Naive thymus-derived CD8-positive, alpha-beta T cell (primary cell): Measurements from ENCODE around the gene NIPAL3. TPM values are rescaled to one million over a fixed set of nuclear protein-coding genes. Genes with fewer than 3 reads are reported as not detected.
A peak's percentile ranks its signal among the peaks of the same experiment; 100 is the strongest.
"Not testable (repeated sequence)": the region's sequence is repeated elsewhere in the genome, so short reads cannot be mapped to it uniquely, and the experiment has no call there.

Experiments
- ATAC-seq, 2 donors: fragments of 150-1000 bp; cut with Tn5 transposase in 1 of 2; sonication (Bioruptor Pico), chemical (Tn5 transposase) in 1 of 2; 1 replicate in 1 of 2; 2 replicates in 1 of 2; pipeline ENCODE4 v1.10.0; 2021; ENCODE audit warnings: mild to moderate bottlenecking in 2 of 2, moderate library complexity in 2 of 2
- POLR2A ChIA-PET: fragments of 350-600 bp; sonication (Branson Sonifier 250); formaldehyde crosslinking; loops from one replicate; lab custom pipeline; 2021; ENCODE audit warnings: antibody characterized with exemption; lab: Charles Lee
- DNase-seq, 10 donors: peaks; one replicate each; pipeline versions ENCODE4 v3.0.0 to v3.0.0-alpha.2; 2020 to 2022
- H3K27ac Mint-ChIP-seq, 10 donors: one replicate each; pipeline ENCODE4 v1.8.0; 2020 to 2022; ENCODE audit warnings: mild to moderate bottlenecking in 10 of 10, mixed read lengths in 10 of 10, moderate library complexity in 4 of 10, inconsistent platforms in 1 of 10
- H3K27me3 Mint-ChIP-seq, 5 donors: one replicate each; pipeline ENCODE4 v1.8.0; 2021 to 2022; ENCODE audit warnings: mixed read lengths in 5 of 5
- H3K36me3 Mint-ChIP-seq, 3 donors: one replicate each; pipeline ENCODE4 v1.8.0; 2020 to 2022; ENCODE audit warnings: mixed read lengths in 3 of 3, mild to moderate bottlenecking in 2 of 3, inconsistent platforms in 1 of 3
- H3K4me1 Mint-ChIP-seq, 4 donors: one replicate each; pipeline ENCODE4 v1.8.0; 2021 to 2022; ENCODE audit warnings: mixed read lengths in 4 of 4
- H3K4me3 Mint-ChIP-seq, 10 donors: one replicate each; pipeline ENCODE4 v1.8.0; 2020 to 2022; ENCODE audit warnings: mild to moderate bottlenecking in 10 of 10, mixed read lengths in 10 of 10, moderate library complexity in 6 of 10, inconsistent platforms in 1 of 10
- H3K9me3 Mint-ChIP-seq, 9 donors: one replicate each; pipeline ENCODE4 v1.8.0; 2020 to 2022; ENCODE audit warnings: mixed read lengths in 9 of 9, mild to moderate bottlenecking in 3 of 9, inconsistent platforms in 1 of 9, moderate library complexity in 1 of 9
- polyA plus RNA-seq, 3 donors: library from polyadenylated mRNA; unstranded; fragments of 300-500 nt; fragmentation: Illumina TruSeq; gene quantifications; one replicate each; pipeline ENCODE4 v1.2.3, GENCODE V29; 2021
- total RNA-seq, 8 experiments: library from RNA in 2 of 8; stranded (reverse) in 2 of 8; gene quantifications; one replicate each; pipeline ENCODE4 v1.2.3 and lab custom pipeline; 2021 to 2026

The NIPAL3 gene
- total and polyA plus RNA-seq, 5 experiments from 2014 or later, result 57.5 to 90.4 (median 59.3) TPM

DNA sequence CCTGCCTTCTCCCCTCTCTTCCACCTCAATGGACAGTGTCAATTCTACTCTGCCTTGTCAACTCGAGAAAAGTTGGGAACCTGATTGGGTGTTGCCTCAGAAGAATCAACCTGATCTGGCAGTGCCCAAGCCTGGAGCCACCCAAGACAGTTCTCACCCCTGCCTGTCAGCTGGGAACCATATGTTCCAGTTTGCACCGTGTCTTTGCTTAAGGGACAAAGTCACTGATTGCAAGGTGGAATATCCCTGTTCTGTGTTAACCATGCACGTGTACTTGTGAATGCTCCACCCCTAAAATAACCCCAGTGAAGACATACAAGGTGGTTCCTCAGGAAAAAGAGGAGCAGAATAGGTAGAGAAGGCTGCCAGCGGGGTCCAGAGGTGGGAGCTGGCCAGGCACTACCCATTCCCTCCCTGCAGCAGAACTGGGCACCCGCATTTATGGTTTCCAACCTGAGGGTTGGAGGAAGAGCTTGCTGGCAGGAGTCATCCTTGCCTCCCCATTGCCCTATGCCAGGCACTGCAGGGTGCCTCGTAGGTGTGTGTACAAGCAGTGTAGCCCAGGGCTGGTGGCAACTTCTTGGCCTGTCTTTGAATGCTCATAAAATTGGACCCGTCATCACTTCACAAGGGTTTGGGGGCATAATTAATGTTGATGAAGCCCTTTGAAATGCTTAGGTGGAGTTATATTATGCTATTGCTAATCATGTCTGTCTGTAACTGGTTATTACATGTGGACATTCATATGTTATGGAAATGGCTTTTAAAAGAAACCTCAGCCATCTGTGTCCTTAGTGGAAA, 11.3 kb downstream of the NIPAL3 start:
- no peak for DNase-seq
- Mint-ChIP-seq H3K9me3 (no peaks in the 10 kb centered on the region), H3K27me3 (no peaks in the 10 kb centered on the region), H3K36me3 (peaks cover 3 to 87% (median 38%) of the 10 kb centered on the region in 3 donors), H3K4me3 (no peak overlapping the region), H3K27ac (peak overlapping the region in 2 of 10 donors; percentile 43 to 64), H3K4me1 (peaks cover 46 to 87% (median 73%) of the 10 kb centered on the region in 4 donors)
- ATAC-seq, result no peak
- POLR2A ChIA-PET, result no interaction called here

DNA sequence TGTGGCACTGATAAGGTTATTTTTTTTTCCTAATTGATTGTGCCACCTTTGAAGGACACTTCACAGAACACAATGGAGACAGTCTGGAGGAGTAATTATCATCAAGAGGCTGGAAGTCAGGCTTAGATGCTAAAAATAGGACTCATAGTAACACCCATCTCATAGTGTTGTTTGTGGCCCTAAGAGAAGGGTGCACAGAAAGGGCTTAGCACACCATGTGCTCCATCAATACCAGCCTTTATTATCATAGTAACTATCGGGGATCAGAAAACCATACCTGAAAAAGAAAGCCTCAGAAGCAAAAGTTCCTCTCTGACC, 11.9 kb downstream of the NIPAL3 start:
- no peaks in the 10 kb centered on the region for H3K9me3 Mint-ChIP-seq
- H3K36me3 Mint-ChIP-seq, result peaks cover 1 to 85% (median 32%) of the 10 kb centered on the region in 3 donors
- H3K27me3 Mint-ChIP-seq, result no peaks in the 10 kb centered on the region
- H3K4me1 Mint-ChIP-seq, result peaks cover 41 to 85% (median 71%) of the 10 kb centered on the region in 4 donors
- peak overlapping the region in 7 of 10 donors; percentile 25 to 78 (median 61) for H3K27ac Mint-ChIP-seq
- H3K4me3 Mint-ChIP-seq, result peak overlapping the region in 1 of 10 donors; percentile 49
- ATAC-seq, result no peak
- no peak for DNase-seq
- POLR2A ChIA-PET, result interaction anchor here (0.7 kb wide), 1 partner anchor 684 kb away, joined by 4 read pairs; the partner anchor contains the start of gene ELOA

DNA sequence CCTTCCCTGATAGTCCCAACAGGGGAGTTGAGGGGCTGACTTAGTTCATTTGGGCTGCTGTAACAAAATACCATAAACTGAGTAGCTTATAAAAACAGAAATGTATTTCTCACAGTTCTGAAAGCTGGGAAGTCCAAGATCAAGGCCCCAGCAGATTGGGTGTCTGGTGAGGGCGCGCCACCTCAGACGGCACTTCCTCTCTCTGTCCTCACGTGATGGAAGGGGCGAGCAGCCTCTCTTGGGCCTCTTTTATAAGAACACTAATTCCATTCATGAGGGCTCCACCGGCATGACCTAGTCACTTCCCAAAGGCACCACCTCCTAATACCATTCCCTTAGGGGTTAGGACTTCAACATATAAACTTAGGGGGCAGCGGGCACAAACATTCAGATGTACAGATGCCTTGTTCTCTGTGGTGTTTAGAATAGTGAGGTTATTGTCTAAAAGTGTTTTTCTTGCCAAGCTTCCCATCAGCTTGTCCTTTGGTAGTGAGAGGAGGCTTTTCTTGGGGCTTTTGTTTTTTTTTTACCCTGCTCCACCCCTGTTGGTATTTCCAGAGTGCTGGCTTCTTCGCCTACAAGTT, 20.3 kb downstream of the NIPAL3 start:
- Mint-ChIP-seq H3K27ac (peak overlapping the region; percentile 43 to 89 (median 75)), H3K9me3 (no peaks in the 10 kb centered on the region), H3K27me3 (no peaks in the 10 kb centered on the region), H3K4me1 (peaks cover 27 to 79% (median 45%) of the 10 kb centered on the region in 4 donors), H3K4me3 (peak overlapping the region in 3 of 10 donors; percentile 6 to 54 (median 33)), H3K36me3 (peaks cover under 1 to 71% (median 22%) of the 10 kb centered on the region in 3 donors)
- ATAC-seq, result peak; percentile 47 to 70
- POLR2A ChIA-PET, result interaction anchor here (0.9 to 1.0 kb wide), 3 partner anchors 17 to 67 kb away, joined by 3 to 6 read pairs (median 3); partner anchors contain the start of genes NIPAL3 and RCAN3
- DNase-seq, result peak in 1 of 10 donors; percentile 17

DNA sequence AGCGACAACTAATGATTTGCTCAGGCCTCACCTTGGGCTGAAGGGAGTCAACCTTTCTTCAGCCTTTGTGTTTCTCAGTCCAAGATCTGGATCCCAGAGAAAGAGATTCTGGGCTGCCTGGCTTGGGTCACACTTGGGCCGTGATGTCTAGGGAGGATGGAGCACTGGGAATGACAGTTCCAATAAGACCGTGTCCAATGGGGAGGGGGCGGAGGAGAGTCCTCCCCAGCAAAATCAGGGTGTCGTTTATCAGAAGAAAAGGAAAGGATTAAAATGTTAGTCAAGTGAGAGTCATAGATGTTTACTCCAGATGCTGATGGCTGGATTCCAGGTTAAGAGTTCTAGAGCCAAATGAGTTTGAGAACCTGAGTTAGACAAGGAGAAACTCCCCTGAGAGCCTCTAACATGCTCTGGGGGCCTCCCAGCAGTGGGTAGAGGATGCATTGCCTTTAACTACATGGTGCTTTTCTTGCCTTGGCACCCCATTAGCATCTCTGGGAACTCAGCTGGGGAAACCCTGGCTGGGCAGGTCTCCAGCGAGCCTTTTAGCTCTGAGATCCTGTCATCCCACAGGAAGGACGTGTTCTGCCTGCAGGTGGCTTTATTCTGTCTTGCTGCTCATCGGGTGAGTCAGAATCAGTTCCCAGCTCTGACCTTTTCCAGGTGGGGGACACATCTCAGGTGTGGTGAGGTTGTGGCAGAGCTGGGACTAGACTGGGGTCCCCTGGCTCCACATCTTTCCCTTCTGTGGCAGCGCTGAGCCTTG, 22.2 kb downstream of the NIPAL3 start:
- Mint-ChIP-seq H3K27ac (peak overlapping the region in 8 of 10 donors; percentile 16 to 89 (median 57)), H3K36me3 (peaks cover 4 to 75% (median 24%) of the 10 kb centered on the region in 3 donors), H3K27me3 (no peaks in the 10 kb centered on the region), H3K4me1 (peaks cover 23 to 68% (median 43%) of the 10 kb centered on the region in 4 donors), H3K4me3 (peak overlapping the region in 1 of 10 donors; percentile 33), H3K9me3 (no peaks in the 10 kb centered on the region)
- ATAC-seq, result no peak
- POLR2A ChIA-PET, result interaction anchor here (1.4 kb wide), 1 partner anchor 21 kb away, joined by 3 read pairs; no protein-coding TSS in a partner anchor
- DNase-seq, result no peak

DNA sequence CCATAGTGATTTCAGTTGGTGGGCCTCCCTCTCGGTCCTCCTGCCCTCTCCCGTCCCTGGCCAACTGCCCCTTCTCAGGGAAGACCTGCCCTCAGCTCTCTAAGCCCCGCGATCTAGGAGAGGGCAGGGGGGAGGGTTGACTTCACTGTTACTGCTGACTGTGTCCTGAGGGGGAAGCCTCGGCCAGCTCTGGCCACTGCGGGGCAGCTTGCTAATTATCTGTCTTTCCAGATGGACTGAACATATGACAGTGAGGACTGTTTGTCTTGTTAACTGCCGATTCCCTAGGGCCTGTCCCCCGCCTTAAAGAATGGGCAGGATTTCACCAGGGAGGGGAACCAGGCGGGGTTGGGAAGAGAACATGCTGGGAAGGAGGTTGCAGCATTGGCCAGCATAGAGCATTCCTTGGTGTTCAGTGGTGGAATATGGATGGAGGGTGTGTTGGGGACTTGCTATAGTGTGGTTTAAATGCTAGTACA, 22.9 kb downstream of the NIPAL3 start:
- Mint-ChIP-seq H3K4me3 (peak overlapping the region in 1 of 10 donors; percentile 22), H3K27me3 (no peaks in the 10 kb centered on the region), H3K36me3 (peaks cover 4 to 73% (median 23%) of the 10 kb centered on the region in 3 donors), H3K9me3 (no peaks in the 10 kb centered on the region), H3K4me1 (peaks cover 23 to 61% (median 39%) of the 10 kb centered on the region in 4 donors), H3K27ac (peak overlapping the region in 6 of 10 donors; percentile 9 to 86 (median 60))
- ATAC-seq (no peak), DNase-seq (no peak)
- POLR2A ChIA-PET, result interaction anchor here (1.4 kb wide), 1 partner anchor 20 kb away, joined by 3 read pairs; no protein-coding TSS in a partner anchor

DNA sequence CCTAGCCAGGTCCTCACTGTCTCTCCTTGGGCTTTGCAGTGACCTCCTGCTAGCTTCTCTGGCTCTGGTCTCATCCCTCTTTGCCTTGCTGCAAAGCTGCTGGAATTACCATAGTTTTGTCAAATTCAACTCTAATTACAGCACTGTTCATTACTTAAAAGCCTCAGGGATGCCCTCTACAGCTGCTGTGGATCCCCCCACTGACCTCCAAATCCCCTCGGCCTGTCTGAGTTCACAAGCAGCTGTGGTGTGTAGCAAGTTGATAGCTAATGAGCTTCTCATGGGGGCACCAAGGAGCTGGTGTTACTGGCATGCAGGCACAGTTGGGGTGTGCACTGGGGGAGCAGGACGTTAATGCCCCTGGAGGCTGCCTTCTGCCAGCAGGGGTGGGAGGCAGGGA, 24.8 kb downstream of the NIPAL3 start:
- Mint-ChIP-seq H3K36me3 (peaks cover 5 to 79% (median 21%) of the 10 kb centered on the region in 3 donors), H3K27ac (peak overlapping the region in 3 of 10 donors; percentile 20 to 71 (median 67)), H3K4me1 (peaks cover 12 to 45% (median 31%) of the 10 kb centered on the region in 4 donors), H3K9me3 (no peaks in the 10 kb centered on the region), H3K27me3 (no peaks in the 10 kb centered on the region), H3K4me3 (no peak overlapping the region)
- POLR2A ChIA-PET, result no interaction called here
- DNase-seq (no peak), ATAC-seq (no peak)

DNA sequence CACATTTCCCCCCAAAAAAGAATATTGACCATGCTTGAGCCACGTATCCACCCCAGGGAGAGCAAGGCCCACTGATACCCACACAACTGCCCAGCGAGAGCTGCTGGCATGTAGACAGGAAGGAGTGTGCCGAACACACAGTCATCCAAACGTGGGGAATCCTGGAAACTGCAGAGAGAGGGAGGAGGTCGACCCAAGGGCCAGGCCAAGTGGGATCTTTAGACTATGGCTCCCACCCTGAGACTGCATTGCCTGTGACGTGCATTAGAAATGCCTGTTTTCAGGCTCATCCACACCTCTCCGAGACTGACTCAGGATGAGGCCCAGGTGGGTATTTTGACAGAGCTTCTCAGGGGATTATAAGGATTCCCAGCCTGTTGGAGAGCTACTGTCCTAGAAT, 25.9 kb downstream of the NIPAL3 start:
- Mint-ChIP-seq H3K27ac (peak overlapping the region in 7 of 10 donors; percentile 32 to 77 (median 67)), H3K4me1 (peaks cover 5 to 36% (median 23%) of the 10 kb centered on the region in 4 donors), H3K9me3 (no peaks in the 10 kb centered on the region), H3K4me3 (no peak overlapping the region), H3K27me3 (no peaks in the 10 kb centered on the region), H3K36me3 (peaks cover 13 to 79% (median 23%) of the 10 kb centered on the region in 3 donors)
- DNase-seq (no peak), ATAC-seq (no peak)
- POLR2A ChIA-PET, result no interaction called here

DNA sequence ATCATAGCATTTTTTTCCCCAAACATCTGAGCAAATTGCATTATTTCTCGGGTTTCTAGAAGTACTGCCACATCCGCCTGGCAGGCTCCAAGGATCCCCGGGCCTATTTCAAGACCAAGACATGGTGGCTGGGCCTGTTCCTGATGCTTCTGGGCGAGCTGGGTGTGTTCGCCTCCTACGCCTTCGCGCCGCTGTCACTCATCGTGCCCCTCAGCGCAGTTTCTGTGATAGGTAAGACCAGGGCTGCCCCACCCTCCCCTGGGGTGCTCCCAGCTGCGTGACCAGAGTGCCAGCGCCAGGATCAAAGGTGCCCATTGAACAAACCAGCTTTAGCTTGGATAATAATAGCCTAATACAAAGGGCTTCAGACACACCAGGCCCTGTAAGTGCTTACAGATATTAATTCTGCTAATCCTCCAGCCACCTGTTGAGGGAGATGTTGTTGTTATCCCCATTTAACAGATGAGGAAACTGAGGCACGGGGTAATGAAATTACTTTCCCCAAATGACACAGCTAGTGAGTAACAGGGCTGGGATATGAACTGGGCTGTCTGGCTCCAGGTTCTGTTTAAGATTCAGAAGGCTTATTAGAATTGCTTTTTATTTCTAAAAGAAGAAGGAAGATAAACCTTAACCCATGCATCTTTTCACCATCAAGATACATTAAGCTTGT, 26.5 kb downstream of the NIPAL3 start:
- POLR2A ChIA-PET, result interaction anchor here (1.2 kb wide), 2 partner anchors 23 to 40 kb away, joined by 3 to 4 read pairs; no protein-coding TSS in a partner anchor
- no peaks in the 10 kb centered on the region for H3K9me3 Mint-ChIP-seq
- H3K27me3 Mint-ChIP-seq, result no peaks in the 10 kb centered on the region
- no peak for ATAC-seq
- no peak for DNase-seq
- H3K4me1 Mint-ChIP-seq, result peaks cover 5 to 39% (median 24%) of the 10 kb centered on the region in 4 donors
- H3K27ac Mint-ChIP-seq, result peak overlapping the region in 5 of 10 donors; percentile 24 to 86 (median 51)
- peaks cover 19 to 83% (median 29%) of the 10 kb centered on the region in 3 donors for H3K36me3 Mint-ChIP-seq
- H3K4me3 Mint-ChIP-seq, result peak overlapping the region in 1 of 10 donors; percentile 38

DNA sequence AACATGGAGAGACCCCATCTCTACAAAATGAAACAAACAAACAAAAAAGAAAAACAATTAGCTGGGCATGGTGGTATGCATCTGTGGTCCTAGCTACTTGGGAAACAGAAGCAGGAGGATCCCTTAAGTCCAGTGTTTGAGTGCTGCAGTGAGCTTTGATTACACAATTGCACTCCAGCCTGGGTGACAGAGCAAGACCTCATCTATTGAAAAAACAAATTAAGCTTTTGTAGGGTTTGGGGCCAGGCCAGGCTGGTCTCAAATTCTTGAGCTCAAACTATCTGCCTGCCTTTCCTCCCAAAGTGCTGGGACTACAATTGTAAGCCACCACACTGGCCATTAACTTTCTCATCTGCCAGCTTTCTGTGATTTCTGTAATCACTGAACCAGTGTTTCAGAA, 27.2 kb downstream of the NIPAL3 start:
- H3K4me3 Mint-ChIP-seq, result no peak overlapping the region
- peaks cover 5 to 34% (median 21%) of the 10 kb centered on the region in 4 donors for H3K4me1 Mint-ChIP-seq
- H3K27ac Mint-ChIP-seq, result peak overlapping the region in 5 of 10 donors; percentile 27 to 86 (median 51)
- DNase-seq (no peak), ATAC-seq (no peak)
- H3K9me3 Mint-ChIP-seq, result no peaks in the 10 kb centered on the region
- H3K36me3 Mint-ChIP-seq, result peaks cover 19 to 86% (median 32%) of the 10 kb centered on the region in 3 donors
- POLR2A ChIA-PET, result interaction anchor here (1.2 kb wide), 2 partner anchors 24 to 40 kb away, joined by 3 to 4 read pairs; no protein-coding TSS in a partner anchor
- H3K27me3 Mint-ChIP-seq, result no peaks in the 10 kb centered on the region

DNA sequence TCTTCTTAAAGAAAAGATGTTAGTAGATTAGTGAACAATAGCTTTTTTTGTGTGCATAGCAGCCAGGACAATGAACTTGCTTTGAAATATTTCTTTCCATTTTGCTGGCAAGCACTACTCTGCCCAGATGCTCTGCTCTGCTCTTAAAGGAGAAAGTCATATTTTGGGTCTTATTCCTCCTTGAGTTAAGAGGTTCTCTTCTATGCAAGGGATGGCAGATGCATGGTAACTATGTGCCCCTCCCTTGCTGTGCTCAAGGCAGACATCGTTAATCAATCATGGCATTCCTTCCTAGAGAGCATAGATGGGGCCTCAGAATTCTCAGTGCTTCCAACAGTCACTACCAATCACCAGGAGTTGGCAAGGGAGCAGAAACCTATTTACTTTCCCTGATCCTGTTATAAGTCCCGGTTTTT, 27.6 kb downstream of the NIPAL3 start:
- Mint-ChIP-seq H3K27me3 (no peaks in the 10 kb centered on the region), H3K4me1 (peaks cover 4 to 30% (median 19%) of the 10 kb centered on the region in 4 donors), H3K9me3 (no peaks in the 10 kb centered on the region), H3K27ac (peak overlapping the region in 4 of 10 donors; percentile 8 to 82 (median 50)), H3K36me3 (peaks cover 19 to 90% (median 32%) of the 10 kb centered on the region in 3 donors), H3K4me3 (no peak overlapping the region)
- POLR2A ChIA-PET, result interaction anchor here (1.1 to 1.2 kb wide), 3 partner anchors 24 to 39 kb away, joined by 3 to 4 read pairs (median 3); no protein-coding TSS in a partner anchor
- no peak for ATAC-seq
- no peak for DNase-seq

DNA sequence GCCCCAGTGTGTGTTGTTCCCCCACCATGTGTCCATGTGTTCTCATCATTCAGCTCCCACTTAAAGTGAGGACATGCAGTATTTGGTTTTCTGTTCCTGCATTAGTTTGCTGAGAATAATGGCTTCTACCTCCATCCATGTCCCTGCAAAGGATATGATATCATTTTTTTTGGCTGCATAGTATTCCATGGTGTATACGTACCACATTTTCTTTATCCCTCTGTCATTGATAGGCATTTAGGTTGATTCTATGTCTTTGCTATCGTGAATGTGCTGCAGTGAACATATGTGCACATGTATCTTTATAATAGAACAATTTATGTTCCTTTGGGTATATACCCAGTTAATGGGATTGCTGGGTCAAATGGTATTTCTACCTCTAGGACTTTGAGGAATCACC, 30.8 kb downstream of the NIPAL3 start:
- peaks cover 0 to 20% (median 5%) of the 10 kb centered on the region in 4 donors for H3K4me1 Mint-ChIP-seq
- H3K4me3 Mint-ChIP-seq, DNase-seq, POLR2A ChIA-PET, H3K27me3 Mint-ChIP-seq, ATAC-seq, H3K9me3 Mint-ChIP-seq: not testable (repeated sequence)
- peaks cover 15 to 92% (median 41%) of the 10 kb centered on the region in 3 donors for H3K36me3 Mint-ChIP-seq
- peak overlapping the region in 1 of 10 donors; percentile 21 for H3K27ac Mint-ChIP-seq
